K562 (cell line): ENCODE measurements around the gene IQCE. TPM values are rescaled to one million over a fixed set of nuclear protein-coding genes. Genes with fewer than 3 reads are reported as not detected.
"Not testable (repeated sequence)": the region's sequence is repeated elsewhere in the genome, so short reads cannot be mapped to it uniquely, and the experiment has no call there.

Experiments
- ATAC-seq: fragments of 200-7000 bp; cut with Tn5 transposase; 3 replicates; pipeline ENCODE4 v1.9.1; 2020; ENCODE audit warnings: moderate library complexity
- BruUV-seq: library from RNA; stranded (reverse); fragments of 400-500 nt; replicated peaks from 2 replicates; lab custom pipeline; 2021; lab: Mats Ljungman, UMichigan
- CTCF ChIA-PET: fragments of 300-600 bp; formaldehyde crosslinking; extraction: SDS; loops from one replicate; lab custom pipeline; 2021; ENCODE audit warnings: low intra/inter-chr PET ratio; lab: Yijun Ruan, JAX
- POLR2A ChIA-PET: fragments of 300-600, 350-650 bp; sonication (Branson Sonifier 250); formaldehyde crosslinking; extraction: SDS; loops from one replicate; lab custom pipeline; 2021; ENCODE audit warnings: antibody characterized with exemption, inconsistent platforms; lab: Yijun Ruan, JAX
- DNase-seq, 4 experiments: peaks; one replicate each; pipeline versions ENCODE4 v3.0.0 to v3.0.0-alpha.2; 2011 to 2018; ENCODE audit warnings: low spot score in 3 of 4, mixed read lengths in 3 of 4; ENCODE audit errors: extremely low read depth in 1 of 4
- FAIRE-seq: peaks from 2 replicates; lab custom pipeline; 2011; peaks lifted over from hg19 to GRCh38; lab: Jason Lieb, UNC
- H2AFZ ChIP-seq: 2 replicates; pipeline ENCODE4 v1.6.0; 2011; ENCODE audit warnings: low read depth, low read length, control low read depth, inconsistent platforms
- H3K27ac ChIP-seq: fragments of 200-600 bp; 3 replicates; pipeline ENCODE4 v1.8.0; 2011; ENCODE audit warnings: low read depth, mild to moderate bottlenecking, control low read depth, inconsistent platforms, low read length, moderate library complexity, mixed read lengths; ENCODE audit errors: extremely low read depth
- H3K27me3 ChIP-seq, 2 experiments: fragments of 300-600 bp in 1 of 2; 2 replicates in 1 of 2; 3 replicates in 1 of 2; pipeline versions ENCODE4 v1.6.0 to v1.8.0; 2011; ENCODE audit warnings: inconsistent platforms in 2 of 2, low read length in 2 of 2, mild to moderate bottlenecking in 1 of 2, mixed read lengths in 1 of 2, moderate library complexity in 1 of 2; ENCODE audit not compliant: control insufficient read depth in 2 of 2, insufficient read depth in 2 of 2
- H3K36me3 ChIP-seq: fragments of 300-600 bp; 3 replicates; pipeline ENCODE4 v1.8.0; 2011; ENCODE audit warnings: mild to moderate bottlenecking, low read length, inconsistent platforms; ENCODE audit not compliant: control insufficient read depth, insufficient read depth
- H3K4me1 ChIP-seq, 2 experiments: fragments of 200-600 bp in 1 of 2; replicated peaks in 1 of 2; 2 replicates in 1 of 2; 3 replicates in 1 of 2; pipeline versions ENCODE4 v1.5.1 to v1.8.0; 2011; ENCODE audit warnings: inconsistent platforms in 2 of 2, low read length in 2 of 2, mild to moderate bottlenecking in 1 of 2, mixed read lengths in 1 of 2, moderate library complexity in 1 of 2; ENCODE audit not compliant: control insufficient read depth in 2 of 2, insufficient read depth in 2 of 2
- H3K4me2 ChIP-seq: 2 replicates; pipeline ENCODE4 v1.6.1; 2011; ENCODE audit warnings: low read length, control low read depth, inconsistent platforms, mixed read lengths; ENCODE audit not compliant: insufficient read depth
- H3K4me3 ChIP-seq: fragments of 200-600 bp; sonication (generic), shearing (Covaris generic); 2 replicates; pipeline ENCODE4 v1.5.1; 2016; ENCODE audit warnings: control low read depth, inconsistent platforms
- H3K79me2 ChIP-seq: fragments of 200-600 bp; 3 replicates; pipeline ENCODE4 v1.8.0; 2011; ENCODE audit warnings: low read length, inconsistent platforms; ENCODE audit not compliant: control insufficient read depth, insufficient read depth
- H3K9ac ChIP-seq, 2 experiments: 2 replicates each; pipeline versions ENCODE4 v1.6.0 to v1.6.1; 2011; ENCODE audit warnings: low read depth in 2 of 2, low read length in 2 of 2, control low read depth in 1 of 2, inconsistent platforms in 1 of 2, mild to moderate bottlenecking in 1 of 2, mixed read lengths in 1 of 2; ENCODE audit not compliant: insufficient read depth in 1 of 2
- H3K9me1 ChIP-seq: one replicate; pipeline ENCODE4 v1.6.0; 2011; ENCODE audit warnings: inconsistent platforms, mild to moderate bottlenecking, low read length, moderate library complexity; ENCODE audit not compliant: control insufficient read depth, insufficient read depth
- H3K9me3 ChIP-seq: replicated peaks from 2 replicates; pipeline ENCODE4 v1.5.1; 2011; ENCODE audit warnings: low read depth, low read length, inconsistent platforms; ENCODE audit not compliant: control insufficient read depth, insufficient read depth
- H4K20me1 ChIP-seq: replicated peaks from 2 replicates; pipeline ENCODE4 v1.6.1; 2011; ENCODE audit warnings: low read length, inconsistent platforms, mixed read lengths; ENCODE audit not compliant: control insufficient read depth, insufficient read depth
- ZNF133 ChIP-seq: fragments of 250-450 bp; sonication (Bioruptor Pico); IDR thresholded peaks from 2 replicates; pipeline ENCODE4 v1.4.0; 2020; ENCODE audit warnings: mild to moderate bottlenecking
- WGBS: fragments of 100-300 bp; shearing (Covaris generic); methylation state at CpG from one replicate; pipeline ENCODE4 v1.1.6; 2016; ENCODE audit warnings: low coverage, mixed read lengths; ENCODE audit not compliant: insufficient coverage; ENCODE audit errors: missing lambda C conversion rate; 5-methylcytosine and 5-hydroxymethylcytosine counted together
- in situ Hi-C: fragments of 300-500 bp; cut with MboI; formaldehyde crosslinking; loops from 4 replicates; pipeline ENCODE4 v1.15.0; 2018; ENCODE audit warnings: inconsistent platforms, mixed read lengths
- intact Hi-C: fragments of 100-400 bp; cut with micrococcal nuclease; formaldehyde crosslinking; loops from 2 replicates; pipeline ENCODE4 v1.14.2; 2022
- polyA plus RNA-seq, 8 experiments: library from polyadenylated mRNA; depleted of rRNA in 4 of 8; stranded (reverse) in 5 of 8; unstranded in 3 of 8; fragments of >200 nt; fragmentation: Nextera tagmentation in 2 of 8; fragmentation: Illumina TruSeq in 1 of 8; extraction: Ambion mirVana in 2 of 8; extraction: Trizol in 1 of 8; gene quantifications; 2 replicates each; pipeline versions ENCODE4 v1.2.1 to v1.2.3, GENCODE V29; 2011 to 2014; ENCODE audit warnings: inconsistent platforms in 1 of 8, missing spikeins in 1 of 8
- total RNA-seq, 7 experiments: library from RNA; depleted of rRNA in 6 of 7; stranded (reverse); fragments of >200 nt in 6 of 7; fragmentation: Illumina TruSeq in 2 of 7; extraction: Trizol in 2 of 7; gene quantifications; 2 replicates each; pipeline versions ENCODE4 v1.2.1 to v1.2.3, GENCODE V29; 2011 to 2021; ENCODE audit warnings: low replicate concordance in 1 of 7
- TF ChIP-seq, protein P1 (sequence below), 2 experiments: fragments of 450-650 bp; formaldehyde crosslinking in 1 of 2; IDR thresholded peaks; 2 replicates each; pipeline versions ENCODE4 v1.4.0 to v1.6.1; 2014 to 2020; ENCODE audit warnings: mild to moderate bottlenecking in 2 of 2, borderline replicate concordance in 1 of 2, low read depth in 1 of 2
- TF ChIP-seq, protein P2 (sequence below): IDR thresholded peaks from 2 replicates; pipeline ENCODE4 v1.6.1; 2011; ENCODE audit warnings: borderline replicate concordance, low read depth, mild to moderate bottlenecking, moderate library complexity, low read length; ENCODE audit not compliant: insufficient read depth, poor library complexity, severe bottlenecking

The IQCE gene
- total and polyA plus RNA-seq, 9 of the 15 experiments (the other 6 are each of a cell fraction or from before 2014, with no cell fraction given), result 0.18 to 8.5 (median 4.2) TPM

DNA sequence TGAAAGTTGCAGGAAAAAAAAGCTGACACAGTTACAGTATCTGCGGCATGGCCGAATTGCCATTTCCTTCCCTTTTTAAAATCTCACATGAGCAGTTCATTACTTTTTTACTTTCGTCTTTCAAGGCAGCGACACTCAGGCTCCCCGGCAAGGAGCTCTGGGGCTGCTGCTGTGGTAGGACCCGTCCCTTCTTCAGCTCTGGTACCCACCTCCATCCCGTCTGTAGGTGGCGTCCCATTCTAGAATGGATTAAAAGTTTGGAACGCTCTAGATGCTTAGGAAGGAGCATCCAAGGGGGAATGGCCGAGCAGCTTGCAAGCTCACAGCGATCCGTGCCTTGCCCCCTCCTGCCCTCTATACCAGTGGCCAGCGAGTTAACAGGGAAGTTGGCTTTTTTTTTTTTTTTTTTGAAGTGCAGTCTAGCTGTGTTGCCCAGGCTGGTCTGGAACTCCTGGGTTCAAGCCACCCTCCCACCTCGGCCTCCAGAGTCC, 50.2 kb downstream of the IQCE start (continued):
- TF ChIP-seq, protein P1, sequence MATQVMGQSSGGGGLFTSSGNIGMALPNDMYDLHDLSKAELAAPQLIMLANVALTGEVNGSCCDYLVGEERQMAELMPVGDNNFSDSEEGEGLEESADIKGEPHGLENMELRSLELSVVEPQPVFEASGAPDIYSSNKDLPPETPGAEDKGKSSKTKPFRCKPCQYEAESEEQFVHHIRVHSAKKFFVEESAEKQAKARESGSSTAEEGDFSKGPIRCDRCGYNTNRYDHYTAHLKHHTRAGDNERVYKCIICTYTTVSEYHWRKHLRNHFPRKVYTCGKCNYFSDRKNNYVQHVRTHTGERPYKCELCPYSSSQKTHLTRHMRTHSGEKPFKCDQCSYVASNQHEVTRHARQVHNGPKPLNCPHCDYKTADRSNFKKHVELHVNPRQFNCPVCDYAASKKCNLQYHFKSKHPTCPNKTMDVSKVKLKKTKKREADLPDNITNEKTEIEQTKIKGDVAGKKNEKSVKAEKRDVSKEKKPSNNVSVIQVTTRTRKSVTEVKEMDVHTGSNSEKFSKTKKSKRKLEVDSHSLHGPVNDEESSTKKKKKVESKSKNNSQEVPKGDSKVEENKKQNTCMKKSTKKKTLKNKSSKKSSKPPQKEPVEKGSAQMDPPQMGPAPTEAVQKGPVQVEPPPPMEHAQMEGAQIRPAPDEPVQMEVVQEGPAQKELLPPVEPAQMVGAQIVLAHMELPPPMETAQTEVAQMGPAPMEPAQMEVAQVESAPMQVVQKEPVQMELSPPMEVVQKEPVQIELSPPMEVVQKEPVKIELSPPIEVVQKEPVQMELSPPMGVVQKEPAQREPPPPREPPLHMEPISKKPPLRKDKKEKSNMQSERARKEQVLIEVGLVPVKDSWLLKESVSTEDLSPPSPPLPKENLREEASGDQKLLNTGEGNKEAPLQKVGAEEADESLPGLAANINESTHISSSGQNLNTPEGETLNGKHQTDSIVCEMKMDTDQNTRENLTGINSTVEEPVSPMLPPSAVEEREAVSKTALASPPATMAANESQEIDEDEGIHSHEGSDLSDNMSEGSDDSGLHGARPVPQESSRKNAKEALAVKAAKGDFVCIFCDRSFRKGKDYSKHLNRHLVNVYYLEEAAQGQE (IDR thresholded peaks at IDR 0.05; ENCODE audit: borderline replicate concordance), result peak; percentile 25; the same call in 1 of the 2 replicates
- TF ChIP-seq, protein P1 (CRISPR knock-in tag; IDR thresholded peaks at IDR 0.05; ENCODE audit: low read depth), result no peak
- TF ChIP-seq, protein P2, sequence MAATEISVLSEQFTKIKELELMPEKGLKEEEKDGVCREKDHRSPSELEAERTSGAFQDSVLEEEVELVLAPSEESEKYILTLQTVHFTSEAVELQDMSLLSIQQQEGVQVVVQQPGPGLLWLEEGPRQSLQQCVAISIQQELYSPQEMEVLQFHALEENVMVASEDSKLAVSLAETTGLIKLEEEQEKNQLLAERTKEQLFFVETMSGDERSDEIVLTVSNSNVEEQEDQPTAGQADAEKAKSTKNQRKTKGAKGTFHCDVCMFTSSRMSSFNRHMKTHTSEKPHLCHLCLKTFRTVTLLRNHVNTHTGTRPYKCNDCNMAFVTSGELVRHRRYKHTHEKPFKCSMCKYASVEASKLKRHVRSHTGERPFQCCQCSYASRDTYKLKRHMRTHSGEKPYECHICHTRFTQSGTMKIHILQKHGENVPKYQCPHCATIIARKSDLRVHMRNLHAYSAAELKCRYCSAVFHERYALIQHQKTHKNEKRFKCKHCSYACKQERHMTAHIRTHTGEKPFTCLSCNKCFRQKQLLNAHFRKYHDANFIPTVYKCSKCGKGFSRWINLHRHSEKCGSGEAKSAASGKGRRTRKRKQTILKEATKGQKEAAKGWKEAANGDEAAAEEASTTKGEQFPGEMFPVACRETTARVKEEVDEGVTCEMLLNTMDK, result peak; percentile 28
- TF ChIP-seq ZNF133, result no peak

DNA sequence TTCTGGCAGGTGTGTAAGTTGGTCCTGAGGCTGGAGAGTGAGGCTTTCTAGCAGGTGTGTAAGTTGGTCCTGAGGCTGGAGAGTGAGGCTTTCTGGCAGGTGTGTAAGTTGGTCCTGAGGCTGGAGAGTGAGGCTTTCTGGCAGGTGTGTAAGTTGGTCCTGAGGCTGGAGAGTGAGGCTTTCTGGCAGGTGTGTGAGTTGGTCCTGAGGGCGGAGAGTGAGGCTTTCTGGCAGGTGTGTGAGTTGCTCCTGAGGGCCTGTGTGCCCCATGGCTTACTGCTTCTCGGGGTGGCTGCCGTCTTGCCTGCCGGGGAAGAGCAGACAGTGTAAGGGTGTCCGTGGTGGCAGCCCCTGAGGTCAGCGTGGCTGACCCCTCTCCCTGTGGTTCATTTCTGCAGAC, 50.9 kb downstream of the IQCE start:
- CTCF ChIA-PET, in situ Hi-C loops, H3K36me3 ChIP-seq, DNase-seq, H2AFZ ChIP-seq, H3K9me1 ChIP-seq, H3K9me3 ChIP-seq, FAIRE-seq, H3K27me3 ChIP-seq, POLR2A ChIA-PET, intact Hi-C loops, H4K20me1 ChIP-seq, H3K27ac ChIP-seq, ATAC-seq, H3K4me2 ChIP-seq, H3K4me3 ChIP-seq, H3K79me2 ChIP-seq, BruUV-seq: not testable (repeated sequence)
- Histone ChIP-seq H3K9ac (peak overlapping the region in 1 of 2 experiments; percentile 55; a peak in 1 of 4 replicates), H3K4me1 (peaks cover 10 to 46% of the 10 kb centered on the region in 2 experiments; a peak in 4 of 5 replicates)
- WGBS, result 19% methylated on average over 4 of the region's 6 CpGs
